GM23338 (cell line): Measurements from ENCODE around the gene NPY4R2.
"Not testable (repeated sequence)": the region's sequence is repeated elsewhere in the genome, so short reads cannot be mapped to it uniquely, and the experiment has no call there.

Source experiments
- CTCF ChIP-seq, 2 experiments: fragments of 200-600 bp in 1 of 2; sonication (generic) in 1 of 2; conservative IDR thresholded peaks; 2 replicates each; pipeline versions ENCODE4 v1.5.1 to v1.6.1; 2016 to 2017; ENCODE audit warnings: antibody characterized with exemption in 2 of 2, low read depth in 2 of 2, mild to moderate bottlenecking in 2 of 2, moderate library complexity in 1 of 2
- REST ChIP-seq: IDR thresholded peaks from one replicate; pipeline ENCODE4 v1.6.1; 2018; ENCODE audit warnings: antibody characterized with exemption; ENCODE audit not compliant: unreplicated experiment

GRCh38 chr10:47971598-47971997, 53.1 kb downstream of the NPY4R2 start:
- not testable (repeated sequence) for TF ChIP-seq CTCF (conservative IDR thresholded peaks at IDR 0.05; ENCODE audit: low read depth in 2 of 2); REST
